GM19372 (cell line): ENCODE measurements around the gene TTC13.
"Not testable (repeated sequence)": the region's sequence is repeated elsewhere in the genome, so short reads cannot be mapped to it uniquely, and the experiment has no call there.

ENCODE experiments used
- ATAC-seq: cut with Tn5 transposase; IDR thresholded peaks from one replicate; pipeline ENCODE4 v1.9.1; 2021; ENCODE audit warnings: mild to moderate bottlenecking, low read depth, moderate library complexity; ENCODE audit not compliant: unreplicated experiment

The TTC13 gene

GRCh38 chr1:230994860-230995259, 16.2 kb upstream of the TTC13 start:
- no peak for ATAC-seq

GRCh38 chr1:230992100-230992774, 13.6 kb upstream of the TTC13 start:
- ATAC-seq, result no peak

- no peak for ATAC-seq
These were observed 8.8 kb upstream of the TTC13 start for GRCh38 chr1:230987448-230987847.

GRCh38 chr1:230986976-230987375, 8.3 kb upstream of the TTC13 start:
- no peak for ATAC-seq

- ATAC-seq, result no peak
These were observed 7.0 kb upstream of the TTC13 start for GRCh38 chr1:230985711-230986110.

GRCh38 chr1:230984622-230985515, 6.2 kb upstream of the TTC13 start:
- ATAC-seq, result not testable (repeated sequence)

- ATAC-seq, result no peak
These were observed 5.2 kb upstream of the TTC13 start for GRCh38 chr1:230983811-230984210.

- ATAC-seq, result no peak
These were observed 4.0 kb upstream of the TTC13 start for GRCh38 chr1:230982696-230983095.

- no peak for ATAC-seq
These were observed 1.3 kb upstream of the TTC13 start for GRCh38 chr1:230979952-230980351.

- no peak for ATAC-seq
These were observed 692 bp upstream of the TTC13 start for GRCh38 chr1:230979389-230979716.

GRCh38 chr1:230977761-230978490, 735 bp downstream of the TTC13 start:
- peak; percentile 7 for ATAC-seq

GRCh38 chr1:230976825-230977747, 1.6 kb downstream of the TTC13 start:
- no peak for ATAC-seq

- no peak for ATAC-seq
These were observed 2.3 kb downstream of the TTC13 start for GRCh38 chr1:230976360-230976759.

GRCh38 chr1:230975636-230976035, 3.0 kb downstream of the TTC13 start:
- no peak for ATAC-seq

GRCh38 chr1:230972855-230973271, 5.8 kb downstream of the TTC13 start:
- ATAC-seq, result peak; percentile 80

GRCh38 chr1:230971771-230972170, 6.9 kb downstream of the TTC13 start:
- no peak for ATAC-seq

- ATAC-seq, result no peak
These were observed 8.2 kb downstream of the TTC13 start for GRCh38 chr1:230970432-230970831.

GRCh38 chr1:230966358-230966873, 12.2 kb downstream of the TTC13 start:
- ATAC-seq, result no peak

- no peak for ATAC-seq
These were observed 13.1 kb downstream of the TTC13 start for GRCh38 chr1:230965535-230965934.

GRCh38 chr1:230964896-230965295, 13.8 kb downstream of the TTC13 start:
- no peak for ATAC-seq
